A172 (cell line): ENCODE measurements around the gene AGAP5. TPM values are rescaled to one million over a fixed set of nuclear protein-coding genes. Genes with fewer than 3 reads are reported as not detected.

Source experiments
- DNase-seq: peaks from one replicate; pipeline ENCODE4 v3.0.0-alpha.2; 2015; ENCODE audit warnings: low spot score
- total RNA-seq: library from RNA; depleted of rRNA; stranded (reverse); fragments of >200 nt; shearing (Covaris generic); gene quantifications from 2 replicates; pipeline ENCODE4 v1.2.3, GENCODE V29; 2014

The AGAP5 gene
- total RNA-seq, 1 experiment from 2014 or later, result 2.2 TPM

- no peak for DNase-seq
Measured at GRCh38 chr10:73653701-73654100, 44.2 kb downstream of the AGAP5 start.

DNA sequence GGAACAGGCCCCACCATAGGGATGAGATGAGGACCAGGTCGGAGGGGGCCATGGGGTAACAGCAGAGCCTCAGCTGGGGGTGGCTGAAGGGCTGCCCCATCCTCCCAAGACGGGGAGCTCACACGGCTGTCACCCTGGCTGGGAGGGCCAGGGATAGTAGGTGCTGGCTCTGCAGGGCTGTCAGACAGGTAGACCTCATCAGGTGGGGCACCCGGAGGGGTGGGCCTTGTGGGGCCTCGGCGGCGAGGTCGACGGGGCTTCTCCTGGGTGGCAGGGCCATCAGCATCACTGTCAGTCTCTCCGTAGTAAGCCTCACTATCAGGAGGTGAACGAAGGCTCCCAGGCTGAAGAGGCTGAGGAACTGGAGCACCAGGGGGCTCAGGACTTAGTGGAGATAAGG lies 44.7 kb downstream of the AGAP5 start:
- DNase-seq, result no peak

DNA sequence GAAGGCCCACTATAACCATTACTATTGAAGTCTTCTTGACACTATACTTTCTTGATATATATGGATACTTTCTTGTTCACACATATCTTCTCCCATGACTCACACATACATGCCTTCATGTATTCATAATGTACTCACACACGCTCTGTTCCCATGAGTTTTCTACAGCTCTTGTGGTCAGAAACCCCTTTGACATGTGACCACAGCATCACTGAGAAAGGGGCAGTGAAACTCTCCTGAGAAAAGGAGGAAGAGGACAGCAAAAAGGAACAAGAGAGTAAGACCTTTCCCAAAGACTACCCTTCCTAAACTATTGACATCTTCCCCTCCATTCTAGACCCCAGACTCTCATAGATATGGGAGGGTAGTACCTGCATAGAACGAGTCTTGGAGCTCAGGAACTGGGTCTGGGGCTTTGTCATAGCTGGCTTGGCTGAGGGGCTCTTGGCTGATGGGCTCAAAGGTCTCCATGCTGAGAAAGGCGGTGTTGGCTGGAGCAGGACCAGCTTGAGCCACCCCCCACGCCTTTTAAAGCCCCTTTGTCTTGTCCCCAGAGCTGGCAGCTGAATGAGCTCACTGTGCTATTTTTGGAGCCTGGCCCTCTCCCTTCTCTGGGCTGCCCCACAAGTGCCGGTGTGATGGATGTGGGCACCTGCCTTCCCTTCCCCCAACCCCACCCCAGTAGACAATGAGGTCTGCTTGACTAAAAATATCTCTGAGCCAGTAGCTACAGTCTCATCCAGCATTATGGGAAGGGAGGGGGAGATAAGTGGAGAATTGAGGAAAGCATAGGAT lies 47.2 kb downstream of the AGAP5 start:
- DNase-seq, result no peak

DNA sequence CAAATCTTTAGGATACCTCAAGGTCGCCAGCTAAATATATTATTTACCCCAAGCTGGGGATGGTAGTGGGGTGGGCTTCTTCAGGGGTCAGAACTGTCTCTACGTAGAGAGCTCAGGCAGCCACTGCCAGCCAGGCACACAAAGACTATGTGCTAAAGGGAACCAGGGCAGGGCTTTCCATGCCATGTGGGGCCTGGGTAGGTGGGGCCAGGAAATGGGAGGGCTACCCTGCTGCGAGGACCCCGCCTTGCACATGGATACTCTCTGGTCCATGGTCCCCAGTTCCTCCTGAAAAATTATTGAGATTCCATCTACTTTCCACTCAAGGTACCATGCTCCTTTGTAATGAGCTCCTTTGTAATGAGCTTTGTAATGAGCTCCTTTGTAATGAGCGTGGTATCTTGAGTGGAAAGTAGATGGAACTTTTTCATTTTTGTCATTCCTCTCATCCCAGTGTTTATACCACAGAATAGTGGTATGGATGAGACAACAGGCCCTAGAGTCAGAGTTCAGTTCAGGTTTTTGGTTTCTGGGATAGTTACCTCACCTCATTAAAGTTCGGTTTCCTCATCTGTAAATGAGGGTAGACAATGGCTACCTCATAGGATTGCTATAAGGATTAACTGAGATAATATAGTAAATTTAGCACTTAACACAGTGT lies 47.9 kb downstream of the AGAP5 start:
- DNase-seq, result no peak

DNA sequence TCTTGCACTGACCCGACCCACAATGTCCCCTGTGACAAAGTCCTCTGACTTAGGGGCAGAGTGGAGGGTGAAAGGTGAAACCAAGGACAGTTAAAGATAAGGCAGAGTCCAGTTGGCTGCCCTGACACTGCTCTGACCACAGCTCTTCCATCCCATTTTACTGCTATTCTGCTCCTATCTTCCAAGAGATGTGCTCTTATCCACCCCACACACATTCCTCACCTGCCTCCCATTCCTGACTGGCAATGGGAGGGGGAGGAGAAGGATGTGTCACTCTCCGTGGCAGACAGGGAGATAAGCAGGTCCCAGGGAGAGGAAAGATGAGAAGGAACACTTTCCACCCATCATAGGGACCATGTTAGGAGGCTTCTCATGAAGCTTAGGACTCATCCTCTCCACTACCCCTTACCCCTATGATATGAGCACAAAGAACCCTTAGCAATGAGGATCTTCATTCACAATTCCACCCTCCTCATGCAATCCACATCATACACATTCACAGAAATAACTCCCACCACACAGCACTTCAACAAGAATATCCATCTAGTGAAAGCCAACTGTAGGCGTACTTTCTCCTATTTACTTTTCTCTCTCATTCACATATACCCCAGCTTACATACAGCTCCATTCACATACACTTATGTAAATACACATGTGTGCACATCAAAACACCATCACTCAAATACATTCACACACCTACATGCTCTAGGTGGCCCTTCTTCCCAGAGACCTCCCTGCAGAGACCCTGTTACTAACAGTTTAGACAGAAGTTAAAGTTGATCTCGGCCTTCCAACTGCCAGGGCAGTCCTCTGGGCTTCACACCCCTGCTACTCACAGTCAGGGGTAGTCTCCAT lies 48.7 kb downstream of the AGAP5 start:
- no peak for DNase-seq

- DNase-seq, result no peak
Measured at GRCh38 chr10:73647875-73648651, 49.8 kb downstream of the AGAP5 start.

GRCh38 chr10:73647211-73647874 lies 50.6 kb downstream of the AGAP5 start:
- DNase-seq, result no peak

DNA sequence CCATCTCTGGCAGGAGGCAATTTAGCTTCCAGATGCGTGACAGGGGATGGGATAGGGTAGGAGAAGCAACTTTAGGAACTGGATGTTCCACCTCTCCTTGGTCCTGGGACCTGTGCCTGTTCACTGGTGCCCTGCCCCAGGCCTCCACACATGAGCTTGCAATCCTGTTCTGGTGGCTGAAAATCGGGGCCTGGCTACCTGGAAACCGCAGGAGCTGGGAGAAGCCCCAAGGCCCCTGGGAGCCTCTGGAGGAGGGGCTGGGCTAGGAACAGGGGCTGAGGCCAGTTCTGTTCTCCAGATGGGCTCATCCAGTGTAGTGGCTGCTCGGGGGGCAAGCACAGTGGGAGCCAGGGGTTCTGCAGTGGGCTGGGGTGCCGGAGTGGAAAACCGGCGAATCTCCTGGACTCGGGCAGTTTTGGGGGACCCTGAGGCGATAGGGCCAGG lies 51.3 kb downstream of the AGAP5 start:
- no peak for DNase-seq

DNA sequence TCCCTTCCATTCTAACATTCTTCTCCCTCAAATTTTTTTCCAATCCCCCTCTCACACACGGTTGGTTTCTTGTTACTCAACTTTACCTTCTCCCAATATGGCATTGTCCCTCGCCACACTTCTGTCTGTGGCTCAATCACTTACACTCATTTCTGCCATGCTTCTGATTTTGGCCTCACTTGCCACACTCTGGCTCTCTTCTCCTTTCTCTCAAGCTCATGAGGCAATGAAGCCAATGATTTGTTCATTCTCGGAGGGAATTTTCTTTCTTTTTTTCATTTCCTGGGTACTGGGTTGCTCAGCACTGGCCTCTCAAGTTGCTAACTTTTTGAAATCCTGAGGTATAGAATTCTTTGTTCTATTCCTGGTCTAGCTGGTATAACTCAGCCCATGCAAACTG lies 52.7 kb downstream of the AGAP5 start:
- no peak for DNase-seq

- no peak for DNase-seq
Measured at GRCh38 chr10:73644767-73645166, 53.1 kb downstream of the AGAP5 start.

DNA sequence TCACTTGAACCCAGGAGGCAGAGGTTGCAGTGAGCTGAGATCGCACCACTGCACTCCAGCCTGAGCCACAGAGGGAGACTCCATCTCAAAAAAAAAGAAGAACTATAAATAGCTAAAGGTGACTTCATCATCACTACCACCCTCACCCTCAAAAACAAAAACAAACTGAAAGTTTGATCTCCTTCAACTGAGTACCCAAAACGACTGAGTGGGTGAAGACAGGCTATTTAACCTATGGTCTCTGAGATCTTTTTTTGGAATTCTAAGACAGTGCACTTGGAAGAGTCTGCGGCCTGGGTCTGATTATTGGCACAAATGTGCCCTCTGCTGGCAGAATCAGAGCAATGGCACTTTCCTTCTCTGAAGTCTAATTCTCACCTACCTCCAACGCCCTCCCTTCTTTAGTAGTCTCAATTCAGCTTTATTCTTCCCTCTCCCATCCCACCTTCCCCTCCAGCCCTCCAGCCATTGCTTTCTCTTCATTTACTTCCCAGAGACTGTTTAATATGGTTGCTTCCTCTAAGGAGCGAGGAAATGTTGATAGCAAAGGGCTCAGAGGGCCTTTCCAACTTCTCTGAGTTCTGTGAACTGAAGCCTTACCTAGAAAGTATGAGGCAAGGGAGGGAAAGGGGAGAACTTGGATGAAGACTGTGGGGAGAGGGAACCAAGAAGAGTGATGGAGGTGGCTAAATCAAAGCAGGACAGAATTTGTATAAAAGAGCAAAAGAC lies 53.7 kb downstream of the AGAP5 start:
- DNase-seq, result peak; percentile 73

DNA sequence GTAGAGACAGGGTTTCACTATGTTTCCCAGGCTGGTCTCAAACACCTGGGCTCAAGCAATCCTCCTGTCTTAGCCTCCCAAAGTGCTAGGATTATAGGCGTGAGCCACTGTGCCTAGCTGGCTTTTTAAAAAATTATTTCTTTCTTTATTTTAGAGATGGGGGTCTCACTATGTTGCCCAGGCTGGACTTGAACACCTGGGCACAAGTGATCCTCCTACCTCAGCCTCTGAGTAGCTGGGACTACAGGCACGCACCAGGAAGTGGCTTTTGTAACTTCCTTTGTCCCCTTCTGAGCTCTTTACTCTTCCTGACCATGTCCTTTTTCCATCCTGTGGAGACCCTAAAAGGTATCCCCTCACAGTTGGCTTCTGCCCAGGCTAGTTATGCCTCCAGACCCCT lies 54.5 kb downstream of the AGAP5 start:
- no peak for DNase-seq

DNA sequence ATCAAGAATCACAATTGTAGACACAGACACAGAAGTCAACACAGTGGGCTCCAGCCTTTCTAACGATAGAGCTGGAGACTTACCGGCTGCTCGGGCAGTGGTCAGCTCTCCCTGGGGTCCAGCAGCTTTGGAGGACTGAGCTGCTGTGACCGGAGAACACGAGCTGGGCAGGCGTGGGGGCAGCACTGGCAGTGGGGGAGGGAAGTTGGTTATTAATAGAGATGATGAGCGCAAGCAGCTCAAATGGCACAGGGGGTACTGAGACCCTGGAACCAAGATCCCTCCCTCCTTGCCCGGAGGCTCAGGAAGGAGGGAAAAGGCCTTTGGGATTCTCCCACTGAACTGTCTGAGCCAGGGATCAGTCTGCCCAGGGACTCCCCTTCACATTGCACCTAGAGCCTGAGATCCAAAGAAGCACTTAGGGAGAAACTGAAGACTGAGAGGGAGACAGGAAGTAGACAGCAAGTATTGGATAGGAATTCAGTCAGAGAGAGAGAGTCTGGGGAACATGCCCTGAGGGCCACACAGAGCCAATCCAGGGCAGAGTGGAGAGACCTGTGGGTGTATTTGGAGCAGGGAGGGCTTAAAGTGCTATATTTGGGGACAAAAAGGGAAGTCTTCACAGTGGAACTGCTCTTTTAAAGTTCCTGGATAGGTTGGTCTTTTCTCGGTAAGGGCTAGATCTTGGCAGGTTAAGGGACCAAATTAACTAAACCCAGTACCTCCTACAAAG lies 56.4 kb downstream of the AGAP5 start, which contains the start of gene MYOZ1:
Gene MYOZ1, minus strand, starts transcription at position 147 of the 733 bp plus-strand sequence. CDS start 1,457 bp downstream, outside the sequence.
- DNase-seq, result no peak

DNA sequence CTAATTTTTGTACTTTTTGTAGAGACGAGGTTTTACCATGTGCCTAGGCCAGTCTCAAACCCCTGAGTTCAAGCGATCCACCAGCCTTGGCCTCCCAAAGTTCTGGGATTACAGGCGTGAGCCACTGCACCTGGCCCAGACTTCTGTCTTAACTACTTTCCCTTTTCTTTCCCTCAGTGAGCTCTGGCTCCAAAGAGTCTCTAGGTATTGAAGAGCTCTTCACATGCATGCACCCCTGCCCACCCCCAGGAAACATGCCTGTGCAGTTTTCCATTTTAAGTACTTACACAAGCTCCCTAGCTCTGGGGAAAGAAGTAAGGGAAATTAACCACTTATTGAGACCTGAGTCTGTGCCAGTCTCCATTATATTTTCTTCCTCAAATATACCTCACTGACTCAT lies 58.6 kb downstream of the AGAP5 start:
- DNase-seq, result no peak

DNA sequence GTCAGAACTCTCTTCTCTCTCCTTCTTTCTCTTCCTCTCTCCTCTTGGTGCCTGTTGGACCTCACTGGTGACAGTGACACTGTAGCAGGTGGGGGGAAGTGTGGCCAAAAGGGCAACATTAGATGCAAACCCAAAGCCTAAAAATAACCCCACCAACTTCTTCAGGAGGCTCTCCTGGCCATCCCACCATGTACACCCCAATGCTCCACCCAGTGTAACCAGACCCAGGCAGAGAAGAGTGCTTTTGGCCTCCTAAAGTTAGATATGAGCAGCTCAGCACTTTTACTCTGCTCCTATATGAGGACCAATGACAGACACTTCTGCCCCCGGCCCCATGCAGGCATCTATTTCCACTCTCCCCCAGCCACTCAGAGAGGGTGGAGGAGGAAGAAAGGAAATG lies 62.1 kb downstream of the AGAP5 start:
- DNase-seq, result no peak

- no peak for DNase-seq
Measured at GRCh38 chr10:73634421-73634820, 63.5 kb downstream of the AGAP5 start.

GRCh38 chr10:73629165-73629564 lies 68.7 kb downstream of the AGAP5 start:
- no peak for DNase-seq

DNA sequence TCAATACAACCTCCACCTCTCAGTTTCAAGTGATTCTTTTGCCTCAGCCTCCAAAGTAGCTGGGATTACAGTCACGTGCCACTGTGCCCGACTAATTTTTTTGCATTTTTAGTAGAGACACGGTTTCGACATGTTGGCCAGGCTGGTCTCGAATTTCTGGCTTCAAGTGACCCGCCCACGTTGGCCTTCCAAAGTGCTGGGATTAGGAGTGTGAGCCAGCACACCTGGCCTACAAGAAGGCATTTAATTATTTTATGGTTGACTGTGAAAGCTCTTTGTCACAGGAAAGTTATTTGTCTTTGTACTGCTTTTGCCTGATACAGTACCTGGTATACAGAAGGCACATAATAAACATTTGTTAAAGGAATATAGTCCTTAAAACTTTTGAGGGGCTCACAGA lies 69.5 kb downstream of the AGAP5 start:
- DNase-seq, result no peak

- DNase-seq, result no peak
Measured at GRCh38 chr10:73627300-73627699, 70.6 kb downstream of the AGAP5 start.
